GM19328 (cell line): Measurements from ENCODE around the gene CYSLTR1.
"Not testable (repeated sequence)": the region's sequence is repeated elsewhere in the genome, so short reads cannot be mapped to it uniquely, and the experiment has no call there.

Source experiments
- ATAC-seq: cut with Tn5 transposase; IDR thresholded peaks from one replicate; pipeline ENCODE4 v1.9.1; 2021; ENCODE audit warnings: mild to moderate bottlenecking, moderate library complexity; ENCODE audit not compliant: unreplicated experiment

Gene CYSLTR1

DNA sequence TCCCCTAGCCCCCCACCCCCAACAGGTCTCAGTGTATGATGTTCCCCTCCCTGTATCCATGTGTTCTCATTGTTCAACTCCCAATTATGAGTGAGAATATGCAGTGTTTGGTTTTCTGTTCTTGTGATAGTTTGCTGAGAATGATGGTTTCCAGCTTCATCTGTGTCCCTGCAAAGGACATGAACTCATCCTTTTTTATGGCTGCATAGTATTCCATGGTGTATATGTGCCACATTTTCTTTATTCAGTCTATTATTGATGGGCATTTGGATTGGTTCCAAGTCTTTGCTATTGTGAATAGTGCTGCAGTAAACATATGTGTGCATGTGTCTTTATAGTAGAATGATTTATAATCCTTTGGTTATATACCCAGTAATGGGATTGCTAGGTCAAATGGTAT lies 101.4 kb downstream of the CYSLTR1 start:
- ATAC-seq: not testable (repeated sequence)
